GM21717 (cell line): Measurements from ENCODE around the gene PCSK2.

ENCODE experiments used
- ATAC-seq: cut with Tn5 transposase; IDR thresholded peaks from one replicate; pipeline ENCODE4 v1.9.1; 2021; ENCODE audit warnings: mild to moderate bottlenecking, moderate library complexity; ENCODE audit not compliant: unreplicated experiment

The PCSK2 gene

DNA sequence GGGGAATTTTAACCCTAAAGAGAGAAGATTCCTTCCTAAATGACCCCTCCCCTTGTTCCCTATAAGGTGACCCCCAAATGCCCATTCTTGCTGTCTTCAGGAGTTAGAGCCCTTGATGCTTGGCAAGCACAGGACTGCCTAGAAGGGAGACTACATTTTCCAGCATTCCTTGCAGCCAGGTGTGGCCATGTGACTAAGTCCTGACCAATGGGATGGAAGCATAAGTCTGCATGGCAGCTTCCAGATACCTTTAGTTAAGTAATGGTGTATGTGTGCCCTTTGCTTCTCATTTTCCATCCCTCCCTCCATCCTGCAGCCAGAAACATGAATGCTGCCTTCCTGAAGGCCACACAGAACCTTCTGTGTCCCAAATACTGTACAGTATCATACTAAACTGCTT lies 298.8 kb downstream of the PCSK2 start:
- no peak for ATAC-seq

DNA sequence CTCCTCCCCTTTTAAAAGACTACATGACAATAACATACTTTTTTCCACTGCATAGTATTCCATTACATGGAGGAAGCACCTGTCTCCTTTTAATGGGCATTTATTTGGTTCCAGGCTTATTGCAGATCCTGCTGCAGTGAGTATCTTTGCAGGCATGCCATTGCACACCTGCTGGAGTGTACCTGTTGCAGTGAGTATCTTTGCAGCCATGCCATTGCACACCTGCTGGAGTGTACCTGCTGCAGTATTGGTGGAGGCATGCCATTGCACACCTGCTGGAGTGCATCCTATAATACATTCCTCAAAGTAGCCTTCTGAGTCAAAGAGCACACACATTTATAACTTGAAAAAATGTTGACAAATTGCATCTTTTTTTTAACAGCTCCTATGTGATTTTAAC lies 302.7 kb downstream of the PCSK2 start:
- no peak for ATAC-seq

DNA sequence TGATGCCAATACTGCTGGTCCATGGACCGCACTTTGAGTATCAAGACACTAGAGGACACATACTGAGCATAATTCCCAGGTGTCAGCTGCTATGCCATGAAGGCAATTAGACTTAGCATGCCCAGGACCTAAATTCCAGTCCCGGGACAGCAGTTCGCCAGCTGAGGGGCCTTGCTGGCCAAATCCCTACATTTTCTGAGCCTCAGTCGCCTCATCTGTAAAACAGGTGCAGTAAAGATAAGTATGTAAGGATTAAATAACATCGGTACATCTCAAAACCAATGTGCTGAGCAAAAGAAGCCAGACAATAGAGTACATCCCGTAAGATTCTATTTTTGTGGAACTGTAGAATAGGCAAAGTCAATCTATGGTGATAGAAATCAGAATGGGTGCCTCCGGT lies 303.3 kb downstream of the PCSK2 start:
- ATAC-seq: no peak

DNA sequence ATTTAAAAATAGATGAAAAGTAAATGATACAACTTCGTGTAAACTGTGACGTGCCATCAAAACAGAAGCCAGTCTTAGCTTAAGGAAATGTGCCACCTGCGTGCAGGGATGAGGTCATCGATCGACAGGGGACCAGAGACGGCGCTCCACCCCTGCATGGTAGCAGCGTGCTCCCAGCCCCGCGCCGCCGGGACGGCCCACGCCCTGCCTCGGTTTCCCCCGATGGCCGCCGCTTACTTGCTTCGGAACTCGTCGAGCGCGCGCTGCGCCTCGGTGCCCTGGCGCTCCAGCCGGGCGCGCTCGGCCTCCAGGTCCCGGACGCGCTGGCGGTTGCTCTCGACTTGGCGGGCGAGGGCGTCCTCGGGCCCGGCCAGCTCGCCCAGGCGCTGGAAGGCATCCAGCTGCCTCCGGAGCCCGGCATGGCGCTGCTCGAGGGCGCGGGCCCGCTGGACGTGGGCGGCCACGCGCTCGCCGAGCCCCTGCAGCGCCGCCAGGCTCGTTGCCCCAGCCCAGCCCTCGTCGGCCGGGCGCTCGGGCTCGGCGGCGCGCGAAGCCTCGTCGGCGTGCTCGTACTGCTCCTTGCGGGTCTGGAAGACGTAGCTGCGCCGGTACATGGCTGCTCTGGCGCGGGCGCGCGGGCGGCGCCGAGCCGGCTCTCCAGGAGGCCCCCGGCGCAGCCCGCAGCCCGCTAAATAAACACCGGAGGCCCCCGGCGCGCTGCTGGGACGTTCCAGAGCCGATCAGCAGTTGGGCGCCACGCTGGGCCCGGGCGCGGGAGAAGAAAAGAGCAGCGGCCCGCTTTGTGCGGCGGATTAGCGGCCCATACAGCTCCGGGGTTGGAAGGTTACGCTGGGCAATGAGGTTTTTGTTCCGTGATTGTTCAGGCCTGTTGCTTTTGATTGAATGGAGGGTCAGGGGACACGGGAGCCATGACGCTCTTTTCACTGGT lies 304.1 kb downstream of the PCSK2 start, which contains the start of gene BFSP1:
Gene BFSP1, minus strand, starts transcription at position 664 of the 949 bp plus-strand sequence. Its CDS starts 50 bp downstream, at position 614.
- ATAC-seq: no peak

DNA sequence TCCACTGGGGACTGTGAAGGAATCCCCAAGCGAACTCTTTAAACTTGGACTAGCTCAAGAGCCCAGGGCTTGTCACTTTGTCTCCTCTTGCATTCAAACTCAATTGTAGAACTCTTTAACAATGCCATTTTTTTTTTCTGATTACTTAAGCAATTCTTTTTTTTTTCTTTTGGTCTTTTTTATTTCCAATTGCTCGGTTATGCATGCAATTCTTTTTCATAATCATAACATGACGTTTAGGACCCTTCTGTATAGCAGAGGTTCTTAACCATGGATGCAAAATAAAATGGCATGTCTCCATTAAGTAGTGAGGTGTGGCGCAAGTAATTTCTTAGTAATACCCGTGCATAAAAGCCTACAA lies 304.8 kb downstream of the PCSK2 start:
- ATAC-seq: no peak

DNA sequence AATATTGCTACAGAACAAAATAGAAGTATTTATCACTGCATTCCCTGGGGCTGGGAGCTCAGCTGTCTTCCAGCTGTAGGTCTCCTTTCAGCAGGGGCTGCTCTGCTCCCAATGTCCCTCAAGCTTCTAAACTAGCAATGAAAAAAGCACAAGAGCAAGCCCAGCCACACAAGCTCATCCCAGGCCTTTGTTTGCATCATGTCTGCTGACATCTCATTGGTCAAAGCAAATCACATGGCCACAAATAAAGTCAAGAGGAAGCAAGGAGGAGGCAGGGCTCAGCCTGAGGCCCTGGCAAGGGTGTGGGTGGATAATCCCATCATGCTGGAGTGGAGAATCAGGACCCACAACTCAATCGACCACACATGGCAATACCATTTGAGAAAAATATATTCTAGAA lies 306.6 kb downstream of the PCSK2 start:
- ATAC-seq: peak; percentile 48

DNA sequence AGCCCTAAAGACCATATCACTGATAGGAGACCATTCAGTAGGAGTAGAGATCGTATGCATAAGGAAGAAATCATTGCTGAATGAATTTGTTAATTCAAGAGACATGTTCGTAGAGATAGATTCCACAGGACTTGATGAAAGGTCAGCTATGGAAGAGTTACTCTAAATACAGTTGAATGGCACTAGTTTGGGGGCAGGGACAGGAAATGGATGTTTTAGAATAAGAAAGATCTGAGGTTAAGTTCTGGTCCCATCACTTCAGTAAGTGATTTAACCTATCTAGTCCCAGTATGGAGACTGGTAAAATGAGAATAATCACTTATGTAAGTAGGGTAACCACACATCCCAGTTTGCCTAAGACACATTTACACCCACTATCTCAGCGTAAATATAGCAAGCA lies 307.2 kb downstream of the PCSK2 start:
- no peak for ATAC-seq
